LHCN-M2 (cell line): ENCODE measurements around the gene ARHGAP5. TPM values are rescaled to one million over a fixed set of nuclear protein-coding genes. Genes with fewer than 3 reads are reported as not detected.

ENCODE experiments used
- DNase-seq: peaks from one replicate; pipeline ENCODE4 v3.0.0-alpha.2; 2012; ENCODE audit warnings: low read depth
- polyA plus RNA-seq: library from polyadenylated mRNA; unstranded; fragments of >200 nt; gene quantifications from one replicate; pipeline ENCODE4 v1.2.1, GENCODE V29; 2012; ENCODE audit warnings: missing spikeins
- total RNA-seq: library from RNA; depleted of rRNA; stranded (reverse); fragments of >200 nt; gene quantifications from 2 replicates; pipeline ENCODE4 v1.2.3, GENCODE V29; 2014; rRNA removed

The ARHGAP5 gene, protein sequence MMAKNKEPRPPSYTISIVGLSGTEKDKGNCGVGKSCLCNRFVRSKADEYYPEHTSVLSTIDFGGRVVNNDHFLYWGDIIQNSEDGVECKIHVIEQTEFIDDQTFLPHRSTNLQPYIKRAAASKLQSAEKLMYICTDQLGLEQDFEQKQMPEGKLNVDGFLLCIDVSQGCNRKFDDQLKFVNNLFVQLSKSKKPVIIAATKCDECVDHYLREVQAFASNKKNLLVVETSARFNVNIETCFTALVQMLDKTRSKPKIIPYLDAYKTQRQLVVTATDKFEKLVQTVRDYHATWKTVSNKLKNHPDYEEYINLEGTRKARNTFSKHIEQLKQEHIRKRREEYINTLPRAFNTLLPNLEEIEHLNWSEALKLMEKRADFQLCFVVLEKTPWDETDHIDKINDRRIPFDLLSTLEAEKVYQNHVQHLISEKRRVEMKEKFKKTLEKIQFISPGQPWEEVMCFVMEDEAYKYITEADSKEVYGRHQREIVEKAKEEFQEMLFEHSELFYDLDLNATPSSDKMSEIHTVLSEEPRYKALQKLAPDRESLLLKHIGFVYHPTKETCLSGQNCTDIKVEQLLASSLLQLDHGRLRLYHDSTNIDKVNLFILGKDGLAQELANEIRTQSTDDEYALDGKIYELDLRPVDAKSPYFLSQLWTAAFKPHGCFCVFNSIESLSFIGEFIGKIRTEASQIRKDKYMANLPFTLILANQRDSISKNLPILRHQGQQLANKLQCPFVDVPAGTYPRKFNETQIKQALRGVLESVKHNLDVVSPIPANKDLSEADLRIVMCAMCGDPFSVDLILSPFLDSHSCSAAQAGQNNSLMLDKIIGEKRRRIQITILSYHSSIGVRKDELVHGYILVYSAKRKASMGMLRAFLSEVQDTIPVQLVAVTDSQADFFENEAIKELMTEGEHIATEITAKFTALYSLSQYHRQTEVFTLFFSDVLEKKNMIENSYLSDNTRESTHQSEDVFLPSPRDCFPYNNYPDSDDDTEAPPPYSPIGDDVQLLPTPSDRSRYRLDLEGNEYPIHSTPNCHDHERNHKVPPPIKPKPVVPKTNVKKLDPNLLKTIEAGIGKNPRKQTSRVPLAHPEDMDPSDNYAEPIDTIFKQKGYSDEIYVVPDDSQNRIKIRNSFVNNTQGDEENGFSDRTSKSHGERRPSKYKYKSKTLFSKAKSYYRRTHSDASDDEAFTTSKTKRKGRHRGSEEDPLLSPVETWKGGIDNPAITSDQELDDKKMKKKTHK (N-terminal part only)
- total RNA-seq: 30.0 and 36.3 TPM in 2 replicates
- polyA plus RNA-seq: 8.3 TPM

DNA sequence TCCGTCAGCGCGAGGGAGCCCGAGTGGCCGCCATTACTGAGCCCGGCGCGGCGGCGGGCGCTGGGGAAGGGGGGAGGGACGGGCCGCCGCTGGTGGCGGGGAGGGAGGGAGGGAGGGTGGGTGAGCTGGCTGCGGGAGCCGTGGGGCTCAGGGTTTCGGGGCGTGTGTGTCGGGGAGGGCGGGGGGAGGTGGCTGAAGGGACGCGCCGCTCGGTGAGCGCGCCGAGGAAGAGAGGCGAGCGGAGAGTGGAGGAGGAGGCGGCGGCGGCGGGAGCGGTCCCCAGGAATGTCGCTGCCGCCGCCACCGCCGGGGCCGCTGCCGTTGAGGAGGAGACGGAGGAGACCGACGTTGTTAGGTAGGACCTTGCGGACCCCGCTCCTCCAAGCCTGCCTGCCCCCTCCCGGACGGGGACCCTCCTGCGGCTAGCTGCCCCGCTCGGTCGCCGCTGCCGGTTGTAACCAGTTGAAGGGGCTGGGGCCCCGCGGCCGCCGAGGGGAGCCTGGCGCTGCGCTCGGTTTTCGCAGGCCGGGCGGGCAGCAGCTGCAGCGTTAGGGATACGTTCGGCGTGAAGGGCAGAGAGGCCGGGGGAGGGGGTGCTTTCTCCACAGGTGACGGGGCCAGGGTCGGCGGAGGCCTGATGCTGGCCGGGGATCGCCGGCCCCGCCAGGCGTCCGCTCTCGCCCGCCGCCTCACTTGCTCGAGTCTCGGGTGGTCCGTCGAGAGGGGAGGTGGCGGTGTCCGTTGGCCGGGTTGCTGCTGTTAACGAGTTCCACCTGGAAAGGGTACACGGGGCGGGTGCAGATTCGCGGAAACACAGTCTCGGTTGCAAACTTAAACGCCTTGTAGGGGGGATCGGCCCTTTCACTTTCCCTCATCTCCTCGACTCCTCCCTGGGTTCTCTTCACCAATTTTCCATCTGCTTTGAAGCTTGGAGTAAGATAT is at the start of gene ARHGAP5:
Gene ARHGAP5, plus strand, starts transcription at position 224 of the 942 bp plus-strand sequence. CDS start 13,366 bp downstream, outside the sequence.
- peak; percentile 35 for DNase-seq

DNA sequence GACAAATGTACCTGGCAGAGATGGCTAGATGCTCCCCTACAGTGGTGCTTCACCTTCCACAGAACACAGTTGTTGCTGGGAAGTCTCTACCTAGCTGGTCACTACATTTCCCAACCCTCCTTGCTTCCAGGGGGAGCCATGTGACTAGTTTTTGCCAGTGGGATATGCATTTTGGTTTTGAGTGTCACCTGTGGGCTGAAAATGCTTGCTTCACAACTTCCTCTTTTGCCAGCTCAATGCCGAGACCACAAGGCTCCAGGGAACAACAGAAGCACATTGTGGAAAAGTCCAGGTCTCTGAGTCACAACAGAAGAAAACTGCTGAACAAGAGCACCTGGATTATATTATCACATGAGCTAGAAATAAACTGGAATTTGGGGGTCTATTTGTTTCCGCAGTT is 48.5 kb upstream of the ARHGAP5 start:
- DNase-seq: peak; percentile 46

DNA sequence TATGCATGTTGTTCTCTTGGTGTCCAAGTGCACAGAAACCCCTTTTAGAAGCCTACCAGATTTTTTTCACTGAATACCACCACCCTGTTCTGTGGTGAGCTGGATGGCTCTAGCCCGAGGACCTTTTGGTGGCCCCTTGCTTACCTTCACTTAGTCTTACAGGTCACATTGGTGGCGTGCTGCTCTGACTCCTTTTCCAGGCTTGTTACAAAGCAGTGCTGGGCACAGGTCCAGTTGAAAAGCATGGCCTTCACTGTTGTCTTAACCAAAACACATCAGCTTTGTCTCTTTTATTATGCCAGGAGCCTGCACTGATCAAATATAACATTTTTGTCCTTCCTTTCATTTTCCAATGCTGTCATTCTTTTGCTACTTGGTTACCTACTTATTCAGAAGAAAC is 43.6 kb upstream of the ARHGAP5 start:
- no peak for DNase-seq

DNA sequence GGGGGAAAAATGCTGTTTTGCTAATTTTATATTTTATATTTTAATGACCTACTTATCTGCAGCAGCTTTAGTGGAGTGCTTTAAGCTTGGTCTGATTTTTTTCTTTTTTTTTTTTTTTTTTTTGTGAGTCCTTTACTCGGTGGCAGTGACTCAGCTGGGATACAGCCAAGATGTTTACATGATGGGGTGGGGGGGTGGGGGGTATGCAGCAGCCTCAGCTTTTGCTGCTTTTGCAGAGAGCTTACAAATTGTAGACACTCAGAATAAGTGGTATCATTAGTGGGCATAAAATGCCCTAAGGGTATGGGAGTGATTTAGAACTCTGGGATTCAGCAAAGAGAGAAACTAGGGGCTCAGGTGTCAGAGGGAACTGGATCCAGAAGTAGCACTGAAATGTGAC is 38.2 kb upstream of the ARHGAP5 start:
- DNase-seq: no peak

DNA sequence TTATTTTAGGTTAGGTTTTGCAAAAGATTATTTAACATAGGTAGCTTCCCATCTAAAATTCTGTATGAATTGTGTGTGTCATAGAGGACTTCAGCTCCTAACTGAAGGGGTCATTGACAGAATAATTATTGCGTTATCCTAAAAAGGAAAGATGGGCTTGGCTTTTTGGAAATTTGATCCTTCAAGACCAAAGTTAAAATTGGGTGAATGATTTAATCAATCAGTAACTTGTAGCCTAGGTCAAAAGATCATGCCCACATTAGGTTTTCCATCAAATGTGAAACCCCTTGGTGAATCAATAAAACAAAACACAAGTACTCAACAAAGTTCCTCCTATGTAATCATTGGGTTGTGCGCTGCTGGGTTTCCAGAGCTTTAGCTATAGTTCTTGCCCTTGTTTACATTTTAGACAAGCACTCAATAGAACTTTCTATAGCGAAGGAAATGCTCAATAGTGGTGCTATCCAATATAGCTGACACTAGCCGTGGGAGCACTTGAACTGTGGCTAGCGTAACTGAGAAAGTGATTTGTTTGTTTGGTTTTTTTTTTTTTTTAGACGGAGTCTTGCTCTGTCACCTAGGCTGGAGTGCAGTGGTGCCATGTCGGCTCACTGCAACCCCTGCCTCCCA is 37.6 kb upstream of the ARHGAP5 start:
- DNase-seq: no peak

DNA sequence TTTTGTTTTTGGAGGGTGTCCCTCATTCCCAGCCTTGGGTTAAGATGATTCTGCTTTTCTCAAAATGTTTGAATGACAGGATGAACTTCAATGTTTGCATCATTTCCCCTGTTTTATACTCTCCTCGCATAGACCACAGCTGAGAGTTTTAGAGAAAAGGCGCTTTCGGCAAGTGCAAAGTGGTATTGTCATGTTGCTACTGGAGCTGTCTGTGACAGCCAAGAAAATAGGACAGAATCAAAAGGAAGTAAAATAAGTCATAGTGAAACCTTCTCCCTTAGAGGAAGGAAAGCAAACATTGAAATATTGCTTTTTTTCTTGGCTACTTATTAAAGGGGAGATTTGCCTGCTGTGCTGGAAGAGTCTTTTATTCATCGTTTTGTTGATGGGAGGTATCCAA is 33.5 kb upstream of the ARHGAP5 start:
- DNase-seq: no peak

DNA sequence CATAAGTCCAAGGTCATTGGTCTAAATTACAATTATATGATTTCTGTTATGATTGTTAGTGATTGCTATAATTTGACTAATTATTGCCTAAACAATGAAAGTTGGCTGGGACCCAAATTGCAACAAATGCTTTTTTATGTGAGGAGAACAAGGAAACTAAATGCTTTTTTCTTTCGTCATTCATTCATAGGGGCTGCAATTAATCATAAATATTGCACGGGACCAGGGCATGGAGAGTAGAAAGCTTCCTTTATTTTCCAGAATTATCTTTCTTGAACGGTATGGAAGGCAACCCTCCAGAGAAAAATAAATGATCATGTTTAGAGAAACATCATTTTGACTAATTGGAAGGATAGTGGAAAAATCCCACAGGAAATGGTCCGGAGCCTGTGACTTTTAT is 32.6 kb upstream of the ARHGAP5 start:
- no peak for DNase-seq

DNA sequence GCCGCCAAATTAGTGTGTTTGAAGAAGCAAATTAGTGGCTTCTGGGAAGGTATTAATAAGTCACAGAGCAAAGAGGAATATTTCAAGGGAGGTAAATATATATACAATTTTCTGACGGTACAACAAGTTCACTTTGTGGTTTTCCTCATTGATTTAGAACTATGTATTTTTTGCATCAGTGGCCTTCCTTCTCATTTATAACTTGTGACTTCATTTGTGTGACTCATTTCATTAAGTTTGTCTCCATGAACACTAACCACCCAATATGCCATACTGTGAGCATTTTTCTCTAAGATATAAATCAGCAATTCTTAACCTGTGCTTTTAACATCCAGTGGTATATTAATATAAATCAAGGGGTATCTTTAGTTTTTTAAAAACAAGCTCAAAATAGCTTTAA is 29.3 kb upstream of the ARHGAP5 start:
- peak; percentile 9 for DNase-seq

DNA sequence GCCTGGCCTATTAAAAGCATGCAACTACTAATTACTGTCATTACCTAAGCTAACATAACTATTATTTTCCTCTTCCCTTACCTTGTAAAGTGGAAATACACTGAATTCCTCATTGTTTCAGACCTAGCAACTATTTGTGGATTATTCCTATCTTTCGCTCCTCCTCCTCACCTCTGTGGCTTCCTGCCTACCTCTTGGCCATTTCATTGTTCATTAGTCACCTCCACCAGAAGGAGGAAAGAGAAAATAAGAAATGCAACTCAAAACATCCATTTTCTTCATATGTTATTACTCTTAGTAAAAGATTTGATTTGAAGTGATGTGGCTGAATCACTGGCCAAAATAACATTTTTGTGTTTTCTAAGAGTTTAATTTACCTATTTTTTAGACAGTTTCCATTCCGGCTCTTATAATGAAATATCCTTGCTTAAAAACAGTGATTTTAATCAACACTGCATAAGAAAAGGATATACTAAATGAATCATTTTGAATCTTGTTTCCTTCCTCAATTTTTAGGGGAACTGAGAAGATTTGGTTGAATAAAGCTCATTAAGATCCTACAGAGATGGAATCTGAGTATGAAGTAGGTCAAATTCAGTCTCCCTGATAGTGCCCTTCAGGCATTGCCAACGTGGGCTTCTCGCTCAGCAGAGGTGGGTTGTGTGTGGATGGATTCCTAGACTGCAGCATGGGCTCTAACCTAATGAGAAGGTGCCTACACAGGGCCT is 27.6 kb upstream of the ARHGAP5 start:
- DNase-seq: no peak

DNA sequence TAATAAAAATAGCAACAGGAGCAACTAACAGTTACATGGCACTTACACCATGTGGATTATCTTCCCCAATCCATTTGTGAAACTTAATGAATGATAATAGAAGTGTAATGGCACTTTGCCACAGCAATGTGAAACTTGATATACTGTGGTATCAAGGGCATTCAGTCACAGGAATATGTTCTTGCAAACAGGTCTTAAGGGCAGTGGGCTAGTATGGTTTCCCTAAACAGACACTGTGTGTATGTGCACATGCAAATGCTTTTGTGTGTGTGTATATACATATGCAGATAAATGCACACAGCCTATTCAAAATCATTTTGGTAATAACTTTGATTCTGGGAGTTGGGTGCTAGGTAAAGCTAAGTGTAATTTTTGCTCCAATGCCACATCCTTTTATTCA is 26.2 kb upstream of the ARHGAP5 start:
- DNase-seq: no peak

DNA sequence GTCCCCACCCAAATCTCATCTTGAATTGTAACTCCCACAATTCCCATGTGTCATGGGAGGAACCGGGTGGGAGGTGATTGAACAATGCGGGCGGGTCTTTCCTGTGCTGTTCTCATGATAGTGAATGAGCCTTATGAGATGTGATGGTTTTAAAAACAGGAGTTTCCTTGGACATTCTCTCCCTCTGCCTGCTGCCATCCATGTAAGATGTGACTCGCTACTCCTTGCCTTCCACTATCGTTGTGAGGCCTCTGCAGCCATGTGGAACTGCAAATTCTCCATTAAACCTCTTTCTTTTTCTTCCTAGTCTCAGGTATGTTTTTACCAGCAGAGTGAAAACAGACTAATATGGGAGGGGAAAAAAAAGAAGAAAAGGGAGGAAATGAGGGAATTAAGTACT is 22.6 kb upstream of the ARHGAP5 start:
- DNase-seq: no peak

DNA sequence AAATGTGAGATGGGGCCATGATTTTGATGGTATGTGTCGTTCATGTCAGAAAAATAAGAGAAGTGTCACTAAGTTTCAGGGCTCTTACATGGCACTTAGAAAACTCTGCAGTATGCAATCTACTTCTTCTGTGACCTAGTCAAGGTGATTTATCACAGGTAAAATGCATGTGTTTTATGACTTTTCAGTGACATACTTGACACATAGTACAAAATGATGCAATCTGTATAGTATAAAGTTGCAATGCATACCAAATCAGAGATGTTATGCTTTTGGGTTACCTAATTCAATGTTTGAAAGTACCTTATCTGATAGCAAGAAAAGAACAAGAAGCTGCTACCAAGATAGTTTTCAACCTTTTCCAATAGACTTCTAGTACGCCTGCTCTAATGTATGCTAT is 21.9 kb upstream of the ARHGAP5 start:
- no peak for DNase-seq

DNA sequence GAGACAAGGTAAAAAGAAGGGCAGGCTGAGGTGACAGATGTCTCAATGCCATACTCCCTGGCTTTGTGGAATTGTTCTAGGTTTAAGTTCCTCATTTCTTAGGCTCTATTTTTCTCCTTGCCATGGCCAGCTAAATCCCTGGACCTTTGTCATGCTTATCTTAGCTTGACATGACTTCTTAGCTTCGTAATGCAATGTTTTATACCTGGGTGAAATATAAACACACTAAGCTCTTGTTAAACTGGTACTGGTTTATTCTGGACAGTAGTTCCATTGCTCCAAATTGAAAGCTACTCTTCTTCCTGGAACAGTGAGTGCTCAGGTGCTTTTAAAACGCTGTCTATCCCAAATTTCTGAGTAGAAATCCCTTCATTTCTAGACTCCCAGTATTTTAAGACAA is 17.4 kb upstream of the ARHGAP5 start:
- no peak for DNase-seq

DNA sequence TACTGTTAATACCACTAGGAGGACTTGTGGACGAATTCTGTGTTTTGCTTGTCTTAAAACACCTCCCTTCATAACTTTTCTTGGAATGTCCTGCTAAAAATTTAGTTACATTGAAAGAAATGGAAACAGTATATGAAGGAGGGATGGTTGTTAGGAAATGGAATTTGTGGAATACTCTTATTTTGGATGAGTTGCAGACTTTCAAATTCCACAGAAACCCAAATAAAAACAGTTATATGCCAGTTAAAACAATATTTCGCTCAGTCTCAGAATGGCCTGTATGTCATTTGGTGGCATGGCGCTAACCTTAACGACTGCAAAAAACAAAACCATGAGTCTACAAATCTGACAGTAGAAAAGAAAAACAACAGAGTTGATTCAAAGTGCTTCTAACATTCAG is 12.2 kb upstream of the ARHGAP5 start:
- no peak for DNase-seq

DNA sequence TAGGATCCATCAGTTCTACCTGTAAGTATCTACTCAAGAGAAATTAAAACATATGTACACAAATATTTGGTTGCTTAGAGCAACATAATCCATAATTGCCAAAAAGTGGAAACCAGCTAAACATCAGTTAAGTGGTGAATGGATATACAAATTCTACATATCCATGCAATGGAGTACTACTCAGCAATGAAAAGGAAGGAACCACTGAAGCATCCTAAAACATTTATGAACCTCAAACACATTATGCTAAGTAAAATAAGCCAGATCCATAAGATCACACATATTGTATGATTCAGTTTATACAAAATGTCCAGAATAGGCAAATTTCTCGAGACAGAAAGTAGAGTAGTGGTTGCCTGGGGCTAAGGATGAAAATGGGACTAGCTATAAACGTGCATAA is 8.4 kb upstream of the ARHGAP5 start:
- DNase-seq: no peak

DNA sequence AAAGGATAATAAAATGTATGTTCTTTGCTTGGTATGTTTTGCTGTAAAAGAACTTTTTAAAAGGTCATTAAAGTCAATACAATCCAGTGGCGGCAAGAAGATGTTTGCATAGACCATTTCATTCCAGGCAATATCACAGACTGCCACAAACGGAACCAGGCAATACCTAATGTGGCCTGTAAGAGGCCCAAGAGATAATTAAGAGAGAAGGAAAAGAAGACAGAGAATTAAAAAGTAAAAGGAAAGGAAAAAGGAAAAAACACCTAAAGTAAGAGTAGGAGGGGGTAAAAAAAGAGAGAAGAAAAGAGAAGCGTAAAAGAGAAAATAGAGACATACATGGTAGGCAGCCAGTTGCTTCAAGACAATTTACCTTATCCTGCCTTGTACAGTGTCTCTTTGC is 6.8 kb upstream of the ARHGAP5 start:
- DNase-seq: no peak

DNA sequence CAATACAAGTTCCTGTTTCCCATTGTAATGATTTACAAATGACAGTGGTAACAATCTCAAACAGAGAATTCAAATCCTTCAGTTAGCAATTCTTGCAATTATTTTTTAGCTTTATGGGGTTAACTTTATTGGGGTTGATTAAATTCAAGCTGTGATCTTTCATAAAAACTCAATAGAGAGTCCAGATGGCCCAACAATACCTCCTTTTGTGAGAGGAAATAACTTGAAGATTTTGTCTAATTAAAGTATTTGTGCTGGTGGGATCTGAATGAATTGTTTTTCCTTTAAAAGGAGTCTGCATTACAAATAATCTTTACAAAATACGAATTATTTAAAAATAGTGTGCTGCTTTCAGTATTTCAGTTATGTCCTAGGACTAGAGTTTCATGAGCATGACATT is 4.4 kb upstream of the ARHGAP5 start:
- no peak for DNase-seq

DNA sequence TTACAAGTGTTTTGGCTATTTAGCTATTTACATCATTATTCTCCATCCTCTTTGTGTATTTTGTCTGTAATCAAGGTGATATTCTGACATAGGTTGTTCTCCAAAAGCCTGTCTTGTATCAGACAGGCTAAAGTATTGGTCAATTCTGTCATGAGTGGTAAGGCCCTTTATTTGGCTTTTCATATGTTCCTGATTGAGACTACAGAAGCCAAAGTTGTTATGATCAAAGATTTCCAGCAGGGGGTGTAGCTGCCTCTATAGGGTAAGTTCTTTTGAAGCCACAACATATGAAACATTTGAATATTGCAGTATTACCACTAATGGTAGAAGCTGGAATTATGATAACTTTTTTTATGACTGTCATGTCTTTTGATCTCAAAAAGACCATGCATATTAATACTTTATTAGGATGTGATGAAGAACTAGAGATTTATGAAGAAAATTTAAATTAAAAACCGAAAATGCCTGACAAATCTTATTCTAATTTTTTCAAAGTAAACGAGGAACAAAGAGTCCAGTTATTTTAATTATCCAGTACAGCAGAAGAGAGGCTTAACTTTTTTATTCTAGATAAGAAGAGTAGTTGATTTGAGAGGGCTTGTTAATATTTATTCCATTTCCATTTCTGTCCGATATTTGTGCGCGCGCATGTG is 3.4 kb upstream of the ARHGAP5 start:
- peak; percentile 80 for DNase-seq
